Retinal pigment epithelial cell (primary cell): ENCODE measurements around the gene SLC4A7.
"Not testable (repeated sequence)": the region's sequence is repeated elsewhere in the genome, so short reads cannot be mapped to it uniquely, and the experiment has no call there.

Experiments used
- DNase-seq: peaks from one replicate; pipeline ENCODE4 v3.0.0-alpha.2; 2010; ENCODE audit warnings: low read depth
- H3K4me3 ChIP-seq: 2 replicates; pipeline ENCODE4 v1.5.1; 2011; ENCODE audit warnings: mild to moderate bottlenecking, low read length, control low read depth, moderate library complexity
- TF ChIP-seq, protein P1 (sequence below): conservative IDR thresholded peaks from 2 replicates; pipeline ENCODE4 v1.5.1; 2011; ENCODE audit warnings: low read depth, low read length, control low read depth, inconsistent platforms

Gene SLC4A7

DNA sequence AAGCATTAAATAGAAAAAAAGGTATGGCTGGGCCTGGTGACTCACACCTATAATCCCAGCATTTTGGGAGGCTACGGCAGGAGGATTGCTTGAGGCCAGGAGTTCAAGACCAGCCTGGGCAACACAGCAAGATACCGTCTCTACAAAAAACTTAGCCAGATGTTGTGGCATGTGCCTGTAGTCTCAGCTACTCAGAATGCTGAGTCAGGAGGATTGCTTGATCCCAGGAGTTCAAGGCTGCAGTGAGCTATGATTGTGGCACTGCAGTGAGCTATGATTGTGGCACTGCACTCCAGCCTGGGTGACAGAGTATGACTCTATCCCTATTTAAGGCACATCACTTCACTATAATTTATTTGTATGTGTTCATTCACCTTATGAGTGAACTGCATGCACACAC lies 54.3 kb downstream of the SLC4A7 start:
- TF ChIP-seq, protein P1, sequence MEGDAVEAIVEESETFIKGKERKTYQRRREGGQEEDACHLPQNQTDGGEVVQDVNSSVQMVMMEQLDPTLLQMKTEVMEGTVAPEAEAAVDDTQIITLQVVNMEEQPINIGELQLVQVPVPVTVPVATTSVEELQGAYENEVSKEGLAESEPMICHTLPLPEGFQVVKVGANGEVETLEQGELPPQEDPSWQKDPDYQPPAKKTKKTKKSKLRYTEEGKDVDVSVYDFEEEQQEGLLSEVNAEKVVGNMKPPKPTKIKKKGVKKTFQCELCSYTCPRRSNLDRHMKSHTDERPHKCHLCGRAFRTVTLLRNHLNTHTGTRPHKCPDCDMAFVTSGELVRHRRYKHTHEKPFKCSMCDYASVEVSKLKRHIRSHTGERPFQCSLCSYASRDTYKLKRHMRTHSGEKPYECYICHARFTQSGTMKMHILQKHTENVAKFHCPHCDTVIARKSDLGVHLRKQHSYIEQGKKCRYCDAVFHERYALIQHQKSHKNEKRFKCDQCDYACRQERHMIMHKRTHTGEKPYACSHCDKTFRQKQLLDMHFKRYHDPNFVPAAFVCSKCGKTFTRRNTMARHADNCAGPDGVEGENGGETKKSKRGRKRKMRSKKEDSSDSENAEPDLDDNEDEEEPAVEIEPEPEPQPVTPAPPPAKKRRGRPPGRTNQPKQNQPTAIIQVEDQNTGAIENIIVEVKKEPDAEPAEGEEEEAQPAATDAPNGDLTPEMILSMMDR, result no peak
- DNase-seq, result no peak
- no peak overlapping the region for H3K4me3 ChIP-seq

DNA sequence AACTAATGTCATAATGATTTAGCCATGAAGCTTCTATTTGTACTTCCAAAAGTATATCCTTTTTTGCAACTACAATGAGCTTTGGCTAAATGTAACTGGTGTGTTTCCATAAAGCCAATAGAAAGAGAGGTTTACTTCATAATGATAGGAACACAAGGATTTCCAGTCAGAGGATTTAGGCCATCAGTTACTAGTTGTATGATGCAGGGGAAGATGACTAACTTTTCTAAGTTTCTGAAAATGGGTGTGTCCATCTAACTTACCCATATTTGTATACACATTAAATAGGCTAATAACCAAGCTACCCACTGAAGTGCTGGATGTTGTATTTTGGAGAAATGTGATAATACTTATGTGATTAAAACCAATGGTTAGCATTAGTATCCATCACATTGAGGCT lies 55.7 kb downstream of the SLC4A7 start:
- no peak overlapping the region for H3K4me3 ChIP-seq
- DNase-seq, result no peak
- TF ChIP-seq, protein P1, result no peak

DNA sequence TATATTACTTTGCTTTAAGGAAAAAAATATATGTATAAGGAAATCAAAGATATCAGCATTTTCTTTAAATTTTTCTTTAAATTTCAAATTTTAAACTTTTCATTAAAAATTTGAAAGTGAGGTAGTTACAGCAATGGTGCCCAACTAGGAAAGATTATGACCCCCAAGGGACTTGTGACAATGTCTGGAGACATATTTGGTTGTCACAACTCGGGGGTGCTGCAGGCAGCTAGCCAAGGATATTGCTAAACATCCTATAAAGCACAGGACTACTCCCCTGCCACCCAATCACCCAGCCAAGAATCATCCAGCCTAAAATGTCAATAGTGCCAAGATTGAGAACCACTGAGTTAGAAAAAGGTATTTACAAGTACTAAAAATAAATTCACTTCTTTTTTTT lies 57.3 kb downstream of the SLC4A7 start:
- DNase-seq, result no peak
- H3K4me3 ChIP-seq, result no peak overlapping the region
- TF ChIP-seq, protein P1, result no peak

DNA sequence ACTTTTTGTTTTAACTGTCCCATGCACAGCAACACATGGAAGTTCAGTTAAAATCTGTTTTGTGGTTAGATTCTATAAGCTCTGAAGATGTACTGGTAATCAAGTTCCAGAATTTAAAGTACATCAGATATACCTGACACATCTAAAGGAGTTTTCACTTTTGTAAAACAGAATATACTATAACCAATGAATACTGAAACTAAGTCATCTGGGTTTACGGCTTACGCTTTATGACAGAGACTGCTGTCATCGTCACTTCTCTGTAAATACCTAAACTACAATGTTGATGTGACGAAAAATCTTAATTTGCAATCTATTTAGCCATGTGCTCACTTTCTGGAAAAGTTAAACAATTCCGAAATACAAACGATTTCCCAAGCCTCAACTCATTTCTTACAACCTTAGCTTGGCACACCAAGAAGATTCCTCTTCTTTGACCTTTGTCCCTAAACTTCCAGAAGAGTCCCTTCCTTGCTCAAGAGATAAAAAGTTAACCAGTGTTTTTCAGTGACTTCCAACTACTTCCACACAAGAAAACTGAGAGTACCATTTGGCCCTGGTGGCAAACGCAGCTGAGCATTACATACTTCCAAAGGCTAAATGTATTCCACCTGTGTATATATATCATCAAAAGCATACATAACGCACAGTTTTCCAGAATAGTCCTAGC lies 58.2 kb downstream of the SLC4A7 start:
- H3K4me3 ChIP-seq, result no peak overlapping the region
- TF ChIP-seq, protein P1, result no peak
- DNase-seq, result no peak

DNA sequence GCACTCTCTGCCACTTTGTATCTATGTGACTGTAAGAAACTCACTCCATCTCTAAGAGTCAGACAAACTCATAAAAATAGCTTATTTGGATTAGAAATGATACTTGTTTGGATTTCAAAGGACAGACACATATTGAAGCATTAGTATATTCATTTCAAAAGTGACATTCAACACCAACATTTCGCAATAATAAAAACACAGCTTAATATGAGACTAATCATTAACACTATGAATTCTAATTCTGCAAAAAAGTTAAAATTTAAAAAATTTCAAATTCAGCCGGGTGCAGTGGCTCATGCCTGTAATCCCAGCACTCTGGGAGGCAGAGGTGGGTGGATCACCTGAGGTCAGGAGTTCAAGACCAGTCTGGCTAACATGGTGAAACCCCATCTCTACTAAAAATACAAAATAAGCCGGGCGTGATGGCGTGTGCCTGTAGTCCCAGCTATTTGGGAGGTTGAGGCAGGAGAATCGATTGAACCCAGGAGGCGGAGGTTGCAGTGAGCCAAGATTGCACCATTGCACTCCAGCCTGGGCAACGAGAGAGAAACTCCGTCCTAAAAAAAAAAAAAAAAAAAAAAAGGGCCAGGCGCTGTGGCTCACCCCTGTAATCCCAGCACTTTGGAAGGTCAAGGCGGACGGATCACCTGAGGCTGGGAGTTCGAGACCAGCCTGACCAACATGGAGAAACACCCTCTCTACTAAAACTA lies 59.2 kb downstream of the SLC4A7 start:
- not testable (repeated sequence) for DNase-seq

DNA sequence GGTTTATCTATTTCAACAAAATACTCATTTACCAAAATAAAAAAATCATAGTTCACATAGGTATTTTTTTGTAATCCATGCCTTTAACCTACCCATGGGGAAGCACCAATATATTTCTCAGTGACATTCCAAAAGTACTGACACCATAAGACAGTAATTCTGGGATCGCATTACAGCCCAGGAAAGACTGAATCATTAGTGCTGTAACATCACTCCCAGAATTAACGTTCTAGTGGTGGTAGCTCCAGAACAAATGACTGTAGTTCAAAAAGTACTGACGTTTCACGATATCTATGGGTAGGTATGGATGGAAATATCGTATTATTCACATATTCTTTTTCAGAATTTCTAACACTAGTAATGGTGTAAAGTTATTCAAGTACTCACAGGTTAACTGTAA lies 60.7 kb downstream of the SLC4A7 start:
- no peak for DNase-seq
- H3K4me3 ChIP-seq, result no peak overlapping the region
- TF ChIP-seq, protein P1, result no peak

More for the DNA sequence above, 59.2 kb downstream of the SLC4A7 start:
- not testable (repeated sequence) for H3K4me3 ChIP-seq

DNA sequence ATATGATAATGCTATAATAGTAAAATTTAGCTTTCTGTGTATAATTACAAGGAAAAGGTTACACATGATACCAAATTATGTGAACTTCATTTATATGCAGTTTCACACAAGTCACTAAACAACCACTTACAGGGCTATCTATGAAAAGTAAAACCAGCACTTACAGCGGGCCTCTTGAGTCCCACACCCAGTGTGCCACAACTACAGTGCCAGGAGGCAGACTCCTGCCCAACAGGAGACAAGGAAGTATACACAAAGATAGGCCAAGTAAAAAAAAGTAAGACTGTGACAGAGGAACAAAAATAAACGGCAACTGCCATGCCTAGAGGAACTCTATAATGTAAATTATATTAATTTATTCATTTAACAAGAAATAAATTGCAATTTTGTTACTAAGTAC lies 61.6 kb downstream of the SLC4A7 start:
- H3K4me3 ChIP-seq, result no peak overlapping the region

More for the DNA sequence above, 61.6 kb downstream of the SLC4A7 start:
- no peak for DNase-seq
- TF ChIP-seq, protein P1, result no peak
